T-helper 17 cell (primary cell): Measurements from ENCODE around the gene ZNF625. TPM values are rescaled to one million over a fixed set of nuclear protein-coding genes. Genes with fewer than 3 reads are reported as not detected.
"Not testable (repeated sequence)": the region's sequence is repeated elsewhere in the genome, so short reads cannot be mapped to it uniquely, and the experiment has no call there.

Source experiments
- ATAC-seq: fragments of 150-1000 bp; cut with Tn5 transposase; 2 replicates; pipeline ENCODE4 v1.10.0; 2021; ENCODE audit warnings: mild to moderate bottlenecking, moderate library complexity
- DNase-seq, 3 donors: peaks; one replicate each; pipeline versions ENCODE4 v3.0.0 to v3.0.0-alpha.2; 2020 to 2021
- H3K9me3 ChIP-seq: one replicate; pipeline ENCODE4 v1.7.0; 2013; ENCODE audit warnings: low read length, mild to moderate bottlenecking; ENCODE audit not compliant: control insufficient read depth, poor library complexity, severe bottlenecking
- H3K27ac Mint-ChIP-seq: one replicate; pipeline ENCODE4 v1.8.0; 2022; ENCODE audit warnings: mild to moderate bottlenecking, moderate library complexity, mixed read lengths
- H3K27me3 Mint-ChIP-seq: one replicate; pipeline ENCODE4 v1.8.0; 2022; ENCODE audit warnings: mixed read lengths
- H3K36me3 Mint-ChIP-seq: one replicate; pipeline ENCODE4 v1.8.0; 2022; ENCODE audit warnings: low read depth, mixed read lengths
- H3K4me1 Mint-ChIP-seq: one replicate; pipeline ENCODE4 v1.8.0; 2022; ENCODE audit warnings: mild to moderate bottlenecking, mixed read lengths
- H3K4me3 Mint-ChIP-seq: one replicate; pipeline ENCODE4 v1.8.0; 2022; ENCODE audit warnings: mild to moderate bottlenecking, moderate library complexity, mixed read lengths
- total RNA-seq, 4 donors: library from RNA in 2 of 4; stranded (reverse) in 2 of 4; gene quantifications; one replicate each; pipeline ENCODE4 v1.2.3 and lab custom pipeline; 2022 to 2026

The ZNF625 gene
- total RNA-seq, 2 donors from 2014 or later, result 0.75 to 1.4 TPM

GRCh38 chr19:12112701-12113100 is 43.8 kb downstream of the ZNF625 start:
- Mint-ChIP-seq H3K27me3 (no peaks in the 10 kb centered on the region), H3K27ac (no peak overlapping the region), H3K36me3 (no peaks in the 10 kb centered on the region), H3K4me3 (no peak overlapping the region), H3K4me1 (no peaks in the 10 kb centered on the region)
- H3K9me3 ChIP-seq, result no peaks in the 10 kb centered on the region
- DNase-seq (no peak), ATAC-seq (no peak)

- H3K9me3 ChIP-seq, result no peaks in the 10 kb centered on the region
- no peak for ATAC-seq
- Mint-ChIP-seq H3K4me3 (no peak overlapping the region), H3K27ac (no peak overlapping the region), H3K4me1 (no peaks in the 10 kb centered on the region), H3K36me3 (no peaks in the 10 kb centered on the region), H3K27me3 (no peaks in the 10 kb centered on the region)
- no peak for DNase-seq
Observed at GRCh38 chr19:12111943-12112637, 44.4 kb downstream of the ZNF625 start.

- Mint-ChIP-seq H3K27ac (no peak overlapping the region), H3K4me3 (no peak overlapping the region), H3K36me3 (no peaks in the 10 kb centered on the region), H3K27me3 (no peaks in the 10 kb centered on the region), H3K4me1 (no peaks in the 10 kb centered on the region)
- ATAC-seq (no peak), DNase-seq (no peak)
- no peaks in the 10 kb centered on the region for H3K9me3 ChIP-seq
Observed at GRCh38 chr19:12111176-12111575, 45.4 kb downstream of the ZNF625 start.

GRCh38 chr19:12103909-12104308 is 52.6 kb downstream of the ZNF625 start:
- not testable (repeated sequence) for DNase-seq, H3K4me3 Mint-ChIP-seq, H3K36me3 Mint-ChIP-seq, H3K4me1 Mint-ChIP-seq, H3K27me3 Mint-ChIP-seq, H3K9me3 ChIP-seq, ATAC-seq, H3K27ac Mint-ChIP-seq

GRCh38 chr19:12098040-12098439 is 58.5 kb downstream of the ZNF625 start:
- Mint-ChIP-seq H3K4me3 (no peak overlapping the region), H3K27ac (no peak overlapping the region), H3K27me3 (peaks cover 4% of the 10 kb centered on the region), H3K36me3 (peaks cover 2% of the 10 kb centered on the region), H3K4me1 (peaks cover 2% of the 10 kb centered on the region)
- ATAC-seq (no peak), DNase-seq (no peak)
- no peaks in the 10 kb centered on the region for H3K9me3 ChIP-seq

- peaks cover 10% of the 10 kb centered on the region for H3K27me3 Mint-ChIP-seq
- H3K4me3 Mint-ChIP-seq, result no peak overlapping the region
- no peaks in the 10 kb centered on the region for H3K9me3 ChIP-seq
- H3K27ac Mint-ChIP-seq, result no peak overlapping the region
- peaks cover 4% of the 10 kb centered on the region for H3K4me1 Mint-ChIP-seq
- ATAC-seq (no peak), DNase-seq (no peak)
- peaks cover 2% of the 10 kb centered on the region for H3K36me3 Mint-ChIP-seq
Observed at GRCh38 chr19:12095111-12095790, 61.3 kb downstream of the ZNF625 start.

Other genes starting within 250 kb of the ZNF625 start
- 10 to 100 TPM; 14.3 to 18.7 TPM for gene ZNF700, start 231.6 kb downstream of the ZNF625 start, total RNA-seq
- gene ZNF763, start 191.7 kb downstream of the ZNF625 start, total RNA-seq, result 1 to 10 TPM; 1.5 to 1.7 TPM
- 1 to 10 TPM in 1 of 2 donors, under 1 TPM in 1; 0.85 to 1.3 TPM for gene ZNF433, start 121.1 kb downstream of the ZNF625 start, total RNA-seq
- not detected for gene ZNF878, start 103.8 kb downstream of the ZNF625 start, total RNA-seq
- gene ZNF844, start 92.0 kb downstream of the ZNF625 start, total RNA-seq, result 1 to 10 TPM; 4.7 to 9.7 TPM
- 1 to 10 TPM; 1.3 to 1.6 TPM for gene ZNF20, start 16.4 kb downstream of the ZNF625 start, total RNA-seq
- gene ZNF136, start 6.4 kb upstream of the ZNF625 start, total RNA-seq, result 10 to 100 TPM; 26.9 to 32.0 TPM
- 10 to 100 TPM; 20.7 to 35.5 TPM for gene ZNF44, start 138.1 kb upstream of the ZNF625 start, total RNA-seq
- gene ZNF563, start 176.9 kb upstream of the ZNF625 start, total RNA-seq, result 1 to 10 TPM; 1.1 to 2.3 TPM
- under 1 TPM; 0.29 to 0.97 TPM for gene ZNF442, start 208.9 kb upstream of the ZNF625 start, total RNA-seq
- 1 to 10 TPM; 1.5 to 1.7 TPM for gene ZNF799, start 244.5 kb upstream of the ZNF625 start, total RNA-seq